Body of pancreas (tissue), 4 donors: Measurements from ENCODE around the gene HMX1. TPM values are rescaled to one million over a fixed set of nuclear protein-coding genes. Genes with fewer than 3 reads are reported as not detected.
A peak's percentile ranks its signal among the peaks of the same experiment; 100 is the strongest.

Source experiments
- ATAC-seq: fragments of 150-250 bp; one replicate; pipeline ENCODE4 v1.9.1; 2016
- DNase-seq, 4 donors: peaks; one replicate each; pipeline ENCODE4 v3.0.0-alpha.2; 2019
- H3K27ac ChIP-seq, 4 donors: fragments of 200-600 bp; sonication (generic); 1 replicate in 3 of 4; 2 replicates in 1 of 4; pipeline versions ENCODE4 v1.5.1 to v1.6.1; 2016 to 2019; ENCODE audit warnings: mild to moderate bottlenecking in 1 of 4, mixed read lengths in 1 of 4, moderate library complexity in 1 of 4
- H3K27me3 ChIP-seq, 2 donors: fragments of 200-600 bp; sonication (generic); one replicate each; pipeline ENCODE4 v1.6.0; 2016; ENCODE audit warnings: mild to moderate bottlenecking in 1 of 2
- H3K36me3 ChIP-seq, 2 donors: fragments of 200-600 bp; sonication (generic); replicated peaks in 1 of 2; 2 replicates each; pipeline ENCODE4 v1.5.1; 2016; ENCODE audit warnings: low read depth in 2 of 2; ENCODE audit not compliant: insufficient read depth in 1 of 2
- H3K4me1 ChIP-seq: fragments of 200-600 bp; sonication (generic); one replicate; pipeline ENCODE4 v1.6.0; 2016
- H3K4me3 ChIP-seq, 2 donors: fragments of 200-600 bp; sonication (generic); 1 replicate in 1 of 2; 2 replicates in 1 of 2; pipeline ENCODE4 v1.5.1; 2016 to 2019
- H3K9me3 ChIP-seq, 3 donors: fragments of 200-600 bp; sonication (generic); 1 replicate in 2 of 3; 2 replicates in 1 of 3; pipeline ENCODE4 v1.5.1; 2016
- POLR2A ChIP-seq, 3 donors: fragments of 450-650 bp; IDR thresholded peaks; one replicate each; pipeline ENCODE4 v1.6.1; 2016; ENCODE audit warnings: antibody characterized with exemption in 3 of 3, mild to moderate bottlenecking in 2 of 3
- WGBS, 2 donors: methylation state at CpG; one replicate each; pipeline ENCODE4 v1.1.5; 2017; 5-methylcytosine and 5-hydroxymethylcytosine counted together
- intact Hi-C: fragments of 100-400 bp; cut with DNase I; formaldehyde crosslinking; loops from one replicate; pipeline ENCODE4 v1.15.1; 2023
- total RNA-seq, 2 donors: library from RNA; depleted of rRNA; stranded (reverse); fragments of >200 nt; gene quantifications; one replicate each; pipeline ENCODE4 v1.1.0, GENCODE V29; 2016
- TF ChIP-seq, protein P1 (sequence below), 7 experiments: fragments of 450-650 bp in 4 of 7; fragments of 200-600 bp in 3 of 7; sonication (generic) in 3 of 7; IDR thresholded peaks; one replicate each; pipeline ENCODE4 v1.5.1; 2016 to 2019; ENCODE audit warnings: antibody characterized with exemption in 7 of 7

The HMX1 gene
- total RNA-seq, 2 donors from 2014 or later, result not detected

- ATAC-seq (no peak), DNase-seq (no peak)
- H3K27ac ChIP-seq, result no peak overlapping the region
- H3K9me3 ChIP-seq, result no peaks in the 10 kb centered on the region
- peaks cover 0 to 8% of the 10 kb centered on the region in 2 donors for H3K27me3 ChIP-seq
- 65 to 73% methylated on average over 9 to 20 of the region's 20 CpGs for WGBS, 2 donors
- no peak for TF ChIP-seq POLR2A (IDR thresholded peaks at IDR 0.05)
- TF ChIP-seq, protein P1, sequence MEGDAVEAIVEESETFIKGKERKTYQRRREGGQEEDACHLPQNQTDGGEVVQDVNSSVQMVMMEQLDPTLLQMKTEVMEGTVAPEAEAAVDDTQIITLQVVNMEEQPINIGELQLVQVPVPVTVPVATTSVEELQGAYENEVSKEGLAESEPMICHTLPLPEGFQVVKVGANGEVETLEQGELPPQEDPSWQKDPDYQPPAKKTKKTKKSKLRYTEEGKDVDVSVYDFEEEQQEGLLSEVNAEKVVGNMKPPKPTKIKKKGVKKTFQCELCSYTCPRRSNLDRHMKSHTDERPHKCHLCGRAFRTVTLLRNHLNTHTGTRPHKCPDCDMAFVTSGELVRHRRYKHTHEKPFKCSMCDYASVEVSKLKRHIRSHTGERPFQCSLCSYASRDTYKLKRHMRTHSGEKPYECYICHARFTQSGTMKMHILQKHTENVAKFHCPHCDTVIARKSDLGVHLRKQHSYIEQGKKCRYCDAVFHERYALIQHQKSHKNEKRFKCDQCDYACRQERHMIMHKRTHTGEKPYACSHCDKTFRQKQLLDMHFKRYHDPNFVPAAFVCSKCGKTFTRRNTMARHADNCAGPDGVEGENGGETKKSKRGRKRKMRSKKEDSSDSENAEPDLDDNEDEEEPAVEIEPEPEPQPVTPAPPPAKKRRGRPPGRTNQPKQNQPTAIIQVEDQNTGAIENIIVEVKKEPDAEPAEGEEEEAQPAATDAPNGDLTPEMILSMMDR (IDR thresholded peaks at IDR 0.05), result no peak
- intact Hi-C loops, result no loop called here
- H3K36me3 ChIP-seq, result no peaks in the 10 kb centered on the region
- H3K4me1 ChIP-seq, result no peaks in the 10 kb centered on the region
- H3K4me3 ChIP-seq, result no peak overlapping the region
Measured at GRCh38 chr4:8851321-8852117, 20.1 kb downstream of the HMX1 start.

- 52 to 64% methylated on average over 5 to 8 of the region's 8 CpGs for WGBS, 2 donors
- TF ChIP-seq, protein P1 (IDR thresholded peaks at IDR 0.05), result no peak
- no peak for TF ChIP-seq POLR2A (IDR thresholded peaks at IDR 0.05)
- DNase-seq, result no peak
- Histone ChIP-seq H3K36me3 (no peaks in the 10 kb centered on the region), H3K9me3 (no peaks in the 10 kb centered on the region), H3K27ac (no peak overlapping the region), H3K27me3 (peaks cover 0 to 8% of the 10 kb centered on the region in 2 donors), H3K4me3 (no peak overlapping the region), H3K4me1 (no peaks in the 10 kb centered on the region)
- no peak for ATAC-seq
- intact Hi-C loops, result no loop called here
Measured at GRCh38 chr4:8850830-8851188, 20.8 kb downstream of the HMX1 start.

GRCh38 chr4:8850074-8850829, 21.4 kb downstream of the HMX1 start:
- WGBS, 2 donors, result 61 to 67% methylated on average over 13 to 23 of the region's 23 CpGs
- no peak for DNase-seq
- Histone ChIP-seq H3K27ac (no peak overlapping the region), H3K4me1 (no peaks in the 10 kb centered on the region), H3K27me3 (peaks cover 0 to 8% of the 10 kb centered on the region in 2 donors), H3K9me3 (no peaks in the 10 kb centered on the region), H3K4me3 (no peak overlapping the region), H3K36me3 (no peaks in the 10 kb centered on the region)
- TF ChIP-seq, protein P1 (IDR thresholded peaks at IDR 0.05), result no peak
- no peak for TF ChIP-seq POLR2A (IDR thresholded peaks at IDR 0.05)
- intact Hi-C loops, result no loop called here
- no peak for ATAC-seq

DNA sequence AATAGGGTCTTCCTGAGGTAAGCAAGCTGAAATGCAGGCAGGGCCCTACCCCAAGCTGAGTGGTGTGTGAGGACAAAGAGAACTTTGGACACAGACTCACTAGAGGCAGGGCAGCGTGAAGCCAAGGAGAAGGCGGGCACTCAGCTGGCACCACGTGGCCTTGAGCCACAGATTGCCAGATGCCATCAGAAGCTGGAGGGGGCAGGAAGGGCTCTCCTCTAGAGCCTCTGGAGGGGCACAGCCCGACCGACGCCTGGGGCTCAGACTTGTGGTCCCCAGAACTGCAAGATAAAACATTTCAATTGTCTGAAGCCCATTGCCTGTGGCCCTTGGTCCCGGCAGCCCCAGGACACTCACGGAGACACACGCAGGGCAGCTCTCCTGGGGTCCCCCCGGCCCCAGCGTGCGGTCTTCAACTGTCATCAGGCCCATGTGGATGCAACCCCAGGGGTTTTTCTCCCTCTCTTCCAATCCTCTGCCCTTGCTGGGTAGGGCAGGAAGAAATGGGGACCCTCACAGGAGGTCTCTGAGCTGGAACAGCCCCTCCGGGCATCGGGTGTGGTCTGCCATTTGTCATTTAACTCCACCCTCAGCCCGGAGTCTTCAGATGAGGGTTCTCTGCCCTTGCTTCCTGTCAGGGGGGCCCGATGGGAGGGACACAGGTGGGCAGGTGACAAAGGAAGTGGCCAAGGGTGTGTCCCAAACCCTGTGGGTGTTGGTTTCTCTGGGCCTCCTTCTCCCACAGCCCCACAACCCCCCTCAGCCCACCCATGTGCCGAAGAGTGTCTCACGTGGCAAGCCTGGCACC, 22.2 kb downstream of the HMX1 start:
- intact Hi-C loops, result no loop called here
- no peak for TF ChIP-seq POLR2A (IDR thresholded peaks at IDR 0.05)
- TF ChIP-seq, protein P1 (IDR thresholded peaks at IDR 0.05), result no peak
- peak in 3 of 4 donors; percentile 0 to 8 (median 1) for DNase-seq
- no peak overlapping the region for H3K4me3 ChIP-seq
- H3K36me3 ChIP-seq, result no peaks in the 10 kb centered on the region
- H3K27me3 ChIP-seq, result peaks cover 0 to 8% of the 10 kb centered on the region in 2 donors
- no peak overlapping the region for H3K27ac ChIP-seq
- ATAC-seq, result no peak
- 25 to 40% methylated on average over 10 to 18 of the region's 18 CpGs for WGBS, 2 donors
- H3K4me1 ChIP-seq, result no peaks in the 10 kb centered on the region
- no peaks in the 10 kb centered on the region for H3K9me3 ChIP-seq
